Lung (tissue), 12 donors: ENCODE data around the gene NCAPH2. TPM values are rescaled to one million over a fixed set of nuclear protein-coding genes. Genes with fewer than 3 reads are reported as not detected.

ENCODE experiments used
- ATAC-seq: fragments of 200-7000 bp; cut with Tn5 transposase; one replicate; pipeline ENCODE4 v1.9.1; 2020; ENCODE audit warnings: moderate number of reproducible peaks; ENCODE audit not compliant: insufficient read depth, low FRiP score
- DNase-seq, 3 donors: peaks; one replicate each; pipeline ENCODE4 v3.0.0-alpha.2; 2013 to 2017
- H3K27ac ChIP-seq, 2 donors: one replicate each; pipeline ENCODE4 v1.5.1; 2013; ENCODE audit warnings: mild to moderate bottlenecking in 2 of 2, moderate library complexity in 2 of 2, control low read depth in 1 of 2, inconsistent platforms in 1 of 2, low read depth in 1 of 2, low read length in 1 of 2
- H3K27me3 ChIP-seq, 3 donors: one replicate each; pipeline ENCODE4 v1.5.1; 2013; ENCODE audit warnings: low read length in 2 of 3; ENCODE audit not compliant: control insufficient read depth in 3 of 3, insufficient read depth in 3 of 3
- H3K36me3 ChIP-seq, 4 donors: one replicate each; pipeline ENCODE4 v1.5.1; 2013; ENCODE audit warnings: low read length in 4 of 4, mild to moderate bottlenecking in 1 of 4, moderate library complexity in 1 of 4; ENCODE audit not compliant: control insufficient read depth in 4 of 4, insufficient read depth in 4 of 4
- H3K4me1 ChIP-seq, 5 donors: one replicate each; pipeline ENCODE4 v1.5.1; 2013; ENCODE audit warnings: low read length in 5 of 5, mild to moderate bottlenecking in 2 of 5, moderate library complexity in 1 of 5; ENCODE audit not compliant: control insufficient read depth in 5 of 5, insufficient read depth in 5 of 5
- H3K4me3 ChIP-seq: one replicate; pipeline ENCODE4 v1.5.1; 2013; ENCODE audit warnings: mild to moderate bottlenecking, control low read depth, moderate library complexity
- H3K9ac ChIP-seq, 2 donors: one replicate each; pipeline ENCODE4 v1.5.1; 2013; ENCODE audit warnings: low read length in 2 of 2, control low read depth in 1 of 2; ENCODE audit not compliant: insufficient read depth in 1 of 2
- H3K9me3 ChIP-seq, 4 donors: one replicate each; pipeline ENCODE4 v1.5.1; 2013; ENCODE audit warnings: low read length in 3 of 4, mild to moderate bottlenecking in 1 of 4, moderate library complexity in 1 of 4; ENCODE audit not compliant: control insufficient read depth in 4 of 4, insufficient read depth in 3 of 4
- CTCF ChIP-seq: IDR thresholded peaks from 2 replicates; pipeline ENCODE4 v1.5.1; 2012; ENCODE audit warnings: mild to moderate bottlenecking; ENCODE audit errors: control extremely low read depth, extremely low read depth
- WGBS, 2 donors: extraction: QIAGEN DNeasy Blood & Tissue Kit; methylation state at CpG; one replicate each; pipeline ENCODE4 v1.1.7; 2013; 5-methylcytosine and 5-hydroxymethylcytosine counted together
- polyA plus RNA-seq, 2 donors: library from polyadenylated mRNA; stranded (reverse); fragments of 200-250 nt; gene quantifications; one replicate each; pipeline ENCODE4 v1.2.1, GENCODE V29; 2013
- total RNA-seq, 2 donors: library from RNA; depleted of rRNA in 1 of 2; stranded (reverse); fragments of >200 nt in 1 of 2; gene quantifications; one replicate each; pipeline ENCODE4 v1.2.1, GENCODE V29; 2014 to 2021
- donor health status: control.
- donor health status: control.
- donor health status: Bipolar disorder and iron deficiency.
- donor health status: healthy.
- donor health status: DM: yes; HTN: yes; CAD: no.

The NCAPH2 gene
- total and polyA plus RNA-seq, 4 donors: 27.8 to 64.4 (median 43.2) TPM

GRCh38 chr22:50525104-50525857, 17.3 kb downstream of the NCAPH2 start, which contains the start of gene SCO2:
TSS of gene SCO2 (minus strand) at chr22:50525598. CDS start at chr22:50524411, 1,187 bp downstream.
- DNase-seq (peak; percentile 98 to 99 (median 98)), ATAC-seq (peak; percentile 38)
- no peak for TF ChIP-seq CTCF
- Histone ChIP-seq H3K27me3 (peaks cover 0 to 12% (median 2%) of the 10 kb centered on the region in 3 donors), H3K27ac (peak within 1 kb of the TSS; percentile 85 to 95), H3K9me3 (no peaks in the 10 kb centered on the region), H3K9ac (no peak within 1 kb of the TSS), H3K36me3 (peaks cover 0 to 31% (median 17%) of the 10 kb centered on the region in 4 donors), H3K4me3 (peak within 1 kb of the TSS; percentile 63), H3K4me1 (peaks cover 0 to 24% (median 8%) of the 10 kb centered on the region in 5 donors)
- WGBS, 2 donors: 0 to 1% methylated on average over 75 to 84 of the region's 84 CpGs

DNA sequence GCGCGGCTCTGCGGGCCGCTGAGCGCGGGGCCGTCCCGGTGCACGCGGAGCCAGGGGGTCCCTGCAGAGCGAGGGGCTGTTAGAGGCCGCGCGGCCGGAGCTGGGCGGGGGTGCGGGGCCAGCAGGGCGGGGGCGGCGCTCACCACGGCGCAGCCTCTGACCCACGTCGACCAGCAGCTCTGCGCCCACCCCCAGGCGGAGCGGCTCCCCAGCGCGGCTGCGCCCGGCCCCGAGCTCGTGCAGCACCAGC, 17.8 kb downstream of the NCAPH2 start:
- Histone ChIP-seq H3K9me3 (no peaks in the 10 kb centered on the region), H3K4me3 (peak overlapping the region; percentile 55), H3K27me3 (peaks cover 0 to 15% (median 2%) of the 10 kb centered on the region in 3 donors), H3K27ac (peak overlapping the region; percentile 75 to 95), H3K4me1 (peaks cover 0 to 29% (median 8%) of the 10 kb centered on the region in 5 donors), H3K9ac (no peak overlapping the region), H3K36me3 (peaks cover 0 to 30% (median 17%) of the 10 kb centered on the region in 4 donors)
- DNase-seq: no peak
- 0 to 1% methylated on average over 22 to 33 of the region's 33 CpGs for WGBS, 2 donors
- ATAC-seq: peak; percentile 5
- no peak for TF ChIP-seq CTCF

DNA sequence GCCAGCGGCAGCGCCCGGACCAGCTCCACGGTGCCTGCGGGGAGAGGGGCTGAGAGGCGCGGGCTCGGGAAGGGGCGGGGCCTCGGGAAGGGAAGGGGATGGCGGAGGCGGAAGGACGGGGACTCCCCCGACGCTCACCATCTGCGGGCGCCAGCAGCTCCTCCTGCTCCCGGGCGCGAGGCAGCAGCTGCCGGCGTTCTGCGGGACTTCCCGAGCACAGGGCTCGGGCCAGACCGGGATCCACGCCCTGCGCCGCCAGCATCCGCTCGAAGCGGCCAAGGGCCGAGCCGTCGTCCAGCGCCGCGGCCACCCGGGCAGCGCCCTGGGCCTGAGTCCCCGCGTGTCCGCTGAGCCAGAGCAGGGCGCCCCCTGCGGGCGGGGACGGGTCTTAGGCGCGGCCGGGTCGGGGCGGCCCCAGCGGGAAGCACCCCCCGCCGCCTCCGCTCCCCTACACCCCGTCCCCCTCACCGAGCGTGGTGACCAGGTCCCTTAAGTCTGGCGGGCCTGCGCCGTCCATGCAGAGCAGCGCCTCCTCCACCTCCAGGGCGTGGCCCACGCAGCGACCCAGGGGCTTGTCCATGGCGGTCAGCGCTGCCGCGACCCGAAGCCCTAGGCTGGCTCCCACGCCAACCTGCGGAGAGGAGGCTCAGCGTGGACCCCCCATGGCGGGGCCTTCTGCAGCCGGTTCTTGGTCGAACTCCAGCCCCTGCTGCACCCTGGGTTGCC, 18.2 kb downstream of the NCAPH2 start:
- peaks cover 0 to 27% (median 15%) of the 10 kb centered on the region in 4 donors for H3K36me3 ChIP-seq
- no peak overlapping the region for H3K9ac ChIP-seq
- H3K27me3 ChIP-seq: peaks cover 0 to 20% (median 7%) of the 10 kb centered on the region in 3 donors
- H3K27ac ChIP-seq: peak overlapping the region; percentile 75 to 95
- peak; percentile 29 for ATAC-seq
- no peaks in the 10 kb centered on the region for H3K9me3 ChIP-seq
- H3K4me3 ChIP-seq: peak overlapping the region; percentile 55
- peak; percentile 86 to 89 (median 88) for DNase-seq
- WGBS, 2 donors: 1% methylated on average over 47 to 77 of the region's 77 CpGs
- peaks cover 0 to 33% (median 13%) of the 10 kb centered on the region in 5 donors for H3K4me1 ChIP-seq
- peak; percentile 33 for TF ChIP-seq CTCF
